ENCODE measurements around the gene USP11.
"Not testable (repeated sequence)": the region's sequence is repeated elsewhere in the genome, so short reads cannot be mapped to it uniquely, and the experiment has no call there.

The USP11 gene

GRCh38 chrX:47247206-47247998 is 14.6 kb downstream of the USP11 start:
- DNase-seq (ENCODE audit: low spot score), result no peak

- no peak for DNase-seq (ENCODE audit: low spot score)
Observed at GRCh38 chrX:47247999-47248320, 15.2 kb downstream of the USP11 start.

- no peak for DNase-seq (ENCODE audit: low spot score)
Observed at GRCh38 chrX:47248576-47248975, 15.8 kb downstream of the USP11 start.

- DNase-seq (ENCODE audit: low spot score), result no peak
Observed at GRCh38 chrX:47250017-47250347, 17.2 kb downstream of the USP11 start.

- DNase-seq (ENCODE audit: low spot score), result not testable (repeated sequence)
Observed at GRCh38 chrX:47257620-47258019, 24.8 kb downstream of the USP11 start.

- no peak for DNase-seq (ENCODE audit: low spot score)
Observed at GRCh38 chrX:47264483-47265173, 31.8 kb downstream of the USP11 start.

- DNase-seq (ENCODE audit: low spot score), result no peak
Observed at GRCh38 chrX:47266643-47267042, 33.8 kb downstream of the USP11 start.

GRCh38 chrX:47272013-47272408 is 39.2 kb downstream of the USP11 start:
- no peak for DNase-seq (ENCODE audit: low spot score)

GRCh38 chrX:47273011-47273730 is 40.4 kb downstream of the USP11 start:
- no peak for DNase-seq (ENCODE audit: low spot score)

GRCh38 chrX:47278691-47279090 is 45.9 kb downstream of the USP11 start:
- no peak for DNase-seq (ENCODE audit: low spot score)

- DNase-seq (ENCODE audit: low spot score), result no peak
Observed at GRCh38 chrX:47283015-47283771, 50.4 kb downstream of the USP11 start.

- not testable (repeated sequence) for DNase-seq (ENCODE audit: low spot score)
Observed at GRCh38 chrX:47284616-47285015, 51.8 kb downstream of the USP11 start.

GRCh38 chrX:47285836-47286320 is 53.1 kb downstream of the USP11 start:
- DNase-seq (ENCODE audit: low spot score), result no peak

- no peak for DNase-seq (ENCODE audit: low spot score)
Observed at GRCh38 chrX:47293106-47293505, 60.3 kb downstream of the USP11 start.

GRCh38 chrX:47296766-47297365 is 64.1 kb downstream of the USP11 start:
- DNase-seq (ENCODE audit: low spot score), result no peak

- no peak for DNase-seq (ENCODE audit: low spot score)
Observed at GRCh38 chrX:47297874-47298273, 65.1 kb downstream of the USP11 start.

Data from CD4-positive, alpha-beta T cell treated with Interleukin-15 for 4 hours (primary cell).